Cardiac fibroblast (primary cell): Measurements from ENCODE around the gene ULK1.
"Not testable (repeated sequence)": the region's sequence is repeated elsewhere in the genome, so short reads cannot be mapped to it uniquely, and the experiment has no call there.

Experiments
- DNase-seq, 2 donors: peaks; one replicate each; pipeline versions ENCODE4 v3.0.0 to v3.0.0-alpha.2; 2010; ENCODE audit warnings: low read depth in 2 of 2
- H3K4me3 ChIP-seq, 2 donors: replicated peaks in 1 of 2; 1 replicate in 1 of 2; 2 replicates in 1 of 2; pipeline ENCODE4 v1.5.1; 2011; ENCODE audit warnings: low read depth in 2 of 2, low read length in 2 of 2, mild to moderate bottlenecking in 2 of 2, moderate library complexity in 1 of 2
- CTCF ChIP-seq: IDR thresholded peaks from one replicate; pipeline ENCODE4 v1.5.1; 2011; ENCODE audit warnings: low read depth, mild to moderate bottlenecking, low read length, inconsistent platforms

The ULK1 gene

GRCh38 chr12:131948166-131948712 is 53.8 kb downstream of the ULK1 start:
- DNase-seq: no peak
- no peak for TF ChIP-seq CTCF
- no peak overlapping the region for H3K4me3 ChIP-seq

- H3K4me3 ChIP-seq: peak overlapping the region; percentile 48 to 56
- DNase-seq: not testable (repeated sequence)
Measured at GRCh38 chr12:131948713-131949430, 54.5 kb downstream of the ULK1 start.

GRCh38 chr12:131949431-131950181 is 55.2 kb downstream of the ULK1 start, which contains the start of gene EP400:
EP400 (plus strand) TSS chr12:131949942; CDS start chr12:131960620, 10,678 bp downstream.
- no peak for TF ChIP-seq CTCF
- DNase-seq: peak; percentile 94 to 96
- H3K4me3 ChIP-seq: peak within 1 kb of the TSS; percentile 88 to 93

GRCh38 chr12:131950182-131950913 is 55.9 kb downstream of the ULK1 start:
- TF ChIP-seq CTCF: no peak
- DNase-seq: no peak
- peak overlapping the region; percentile 88 to 93 for H3K4me3 ChIP-seq

- not testable (repeated sequence) for DNase-seq, H3K4me3 ChIP-seq
Measured at GRCh38 chr12:131953810-131954209, 59.4 kb downstream of the ULK1 start.

GRCh38 chr12:131954460-131954859 is 60.0 kb downstream of the ULK1 start:
- not testable (repeated sequence) for DNase-seq, H3K4me3 ChIP-seq

- no peak overlapping the region for H3K4me3 ChIP-seq
- TF ChIP-seq CTCF: no peak
- DNase-seq: no peak
Measured at GRCh38 chr12:131959116-131959515, 64.7 kb downstream of the ULK1 start.
